GM18519 (cell line): ENCODE results near the gene SELENON.

ENCODE experiments used
- ATAC-seq: cut with Tn5 transposase; IDR thresholded peaks from one replicate; pipeline ENCODE4 v1.9.1; 2021; ENCODE audit warnings: mild to moderate bottlenecking, moderate library complexity; ENCODE audit not compliant: unreplicated experiment, low FRiP score

SELENON gene

GRCh38 chr1:25770541-25771220 is 29.3 kb upstream of the SELENON start:
- ATAC-seq: no peak

GRCh38 chr1:25771221-25772114 is 28.5 kb upstream of the SELENON start:
- no peak for ATAC-seq

- no peak for ATAC-seq
Observed at GRCh38 chr1:25772164-25772563, 27.8 kb upstream of the SELENON start.

GRCh38 chr1:25772692-25773245 is 27.2 kb upstream of the SELENON start:
- ATAC-seq: no peak

GRCh38 chr1:25773441-25774125 is 26.4 kb upstream of the SELENON start:
- ATAC-seq: no peak

- no peak for ATAC-seq
Observed at GRCh38 chr1:25774206-25774803, 25.7 kb upstream of the SELENON start.

- ATAC-seq: no peak
Observed at GRCh38 chr1:25774921-25775771, 24.8 kb upstream of the SELENON start.

- ATAC-seq: no peak
Observed at GRCh38 chr1:25779388-25779787, 20.6 kb upstream of the SELENON start.

GRCh38 chr1:25779894-25780293 is 20.1 kb upstream of the SELENON start:
- no peak for ATAC-seq

- no peak for ATAC-seq
Observed at GRCh38 chr1:25780318-25781129, 19.5 kb upstream of the SELENON start.

GRCh38 chr1:25781130-25781433 is 18.9 kb upstream of the SELENON start:
- no peak for ATAC-seq

- ATAC-seq: no peak
Observed at GRCh38 chr1:25782608-25783201, 17.3 kb upstream of the SELENON start.

GRCh38 chr1:25784575-25785051 is 15.4 kb upstream of the SELENON start:
- no peak for ATAC-seq

- no peak for ATAC-seq
Observed at GRCh38 chr1:25785333-25786067, 14.5 kb upstream of the SELENON start.

GRCh38 chr1:25786887-25787759 is 12.9 kb upstream of the SELENON start:
- ATAC-seq: no peak

GRCh38 chr1:25787760-25788166 is 12.2 kb upstream of the SELENON start:
- ATAC-seq: no peak

- no peak for ATAC-seq
Observed at GRCh38 chr1:25790472-25790871, 9.5 kb upstream of the SELENON start.
